ENCODE measurements around the gene SYCP3.
"Not testable (repeated sequence)": the region's sequence is repeated elsewhere in the genome, so short reads cannot be mapped to it uniquely, and the experiment has no call there.

SYCP3 gene

GRCh38 chr12:101740980-101741379 lies 1.7 kb upstream of the SYCP3 start:
- Histone ChIP-seq H3K4me3 (ENCODE audit: insufficient read depth in 1 of 2, low read depth in 1 of 2, low read length in 2 of 2) (no peak overlapping the region), H3K4me1 (ENCODE audit: control insufficient read depth, insufficient read depth, low read depth, low read length) (peaks cover 5% of the 10 kb centered on the region), H3K36me3 (ENCODE audit: control insufficient read depth in 1 of 2, insufficient read depth in 2 of 2, low read depth in 1 of 2, low read length in 2 of 2) (peaks cover 19 to 70% of the 10 kb centered on the region in 2 experiments), H4K91ac (ENCODE audit: low read length) (no peak overlapping the region), H2BK12ac (ENCODE audit: low read length in 2 of 2) (no peak overlapping the region), H3K27me3 (ENCODE audit: control insufficient read depth in 1 of 2, insufficient read depth in 1 of 2, low read length in 2 of 2) (no peaks in the 10 kb centered on the region), H3K9ac (ENCODE audit: low read length) (no peak overlapping the region), H3K14ac (ENCODE audit: low read length in 2 of 2) (no peak overlapping the region), H2BK15ac (ENCODE audit: low read depth, poor library complexity, severe bottlenecking) (no peak overlapping the region), H3K4ac (ENCODE audit: low read depth in 1 of 2, low read length in 2 of 2) (no peak overlapping the region), H2BK120ac (ENCODE audit: low read depth, low read length) (no peak overlapping the region), H2BK5ac (ENCODE audit: low read depth, low read length, poor library complexity, severe bottlenecking) (no peak overlapping the region), H4K8ac (ENCODE audit: low read length) (no peak overlapping the region), H3K18ac (ENCODE audit: low read depth in 1 of 2, low read length in 2 of 2) (no peak overlapping the region), H3K4me2 (ENCODE audit: low read length, poor library complexity, severe bottlenecking) (no peak overlapping the region), H3K9me3 (ENCODE audit: control insufficient read depth, low read length) (no peaks in the 10 kb centered on the region), H3K79me1 (replicated peaks; ENCODE audit: low read length, poor library complexity, severe bottlenecking) (no peaks in the 10 kb centered on the region), H3K27ac (ENCODE audit: low read length, poor library complexity, severe bottlenecking) (no peak overlapping the region), H3K23ac (ENCODE audit: low read length in 2 of 2) (no peak overlapping the region), H2AK5ac (ENCODE audit: low read length, severe bottlenecking) (no peak overlapping the region), H2AFZ (ENCODE audit: low read depth, low read length) (no peak overlapping the region)
- DNase-seq = no peak
- WGBS = 75% methylated on average over 5 of the region's 5 CpGs

DNA sequence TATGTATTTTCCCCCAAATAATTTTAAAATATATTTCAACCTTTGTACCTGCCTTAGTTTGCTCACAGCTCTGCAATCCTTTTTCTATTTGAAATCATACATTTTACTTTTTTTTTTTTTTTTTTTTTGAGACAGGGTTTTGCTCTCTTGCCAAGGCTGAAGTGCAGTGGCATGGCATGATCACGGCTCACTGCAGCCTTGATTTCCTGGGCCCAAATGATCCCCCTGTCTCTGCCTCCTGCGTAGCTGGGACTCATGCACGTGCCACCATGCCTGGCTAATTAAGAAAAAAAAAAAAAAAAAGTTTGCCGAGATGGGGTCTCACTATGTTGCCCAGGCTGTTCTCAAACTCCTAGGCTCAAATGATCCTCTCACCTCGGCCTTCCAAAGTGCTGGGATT lies 1.3 kb upstream of the SYCP3 start:
- Histone ChIP-seq H3K36me3 (ENCODE audit: control insufficient read depth in 1 of 2, insufficient read depth in 2 of 2, low read depth in 1 of 2, low read length in 2 of 2) (peaks cover 19 to 66% of the 10 kb centered on the region in 2 experiments), H3K14ac (ENCODE audit: low read length in 2 of 2) (no peak overlapping the region), H3K18ac (ENCODE audit: low read depth in 1 of 2, low read length in 2 of 2) (no peak overlapping the region), H4K8ac (ENCODE audit: low read length) (no peak overlapping the region), H3K4me2 (ENCODE audit: low read length, poor library complexity, severe bottlenecking) (no peak overlapping the region), H3K4ac (ENCODE audit: low read depth in 1 of 2, low read length in 2 of 2) (no peak overlapping the region), H3K9me3 (ENCODE audit: control insufficient read depth, low read length) (no peaks in the 10 kb centered on the region), H3K79me1 (replicated peaks; ENCODE audit: low read length, poor library complexity, severe bottlenecking) (no peaks in the 10 kb centered on the region), H2AFZ (ENCODE audit: low read depth, low read length) (no peak overlapping the region), H3K9ac (ENCODE audit: low read length) (no peak overlapping the region), H3K4me1 (ENCODE audit: control insufficient read depth, insufficient read depth, low read depth, low read length) (peaks cover 5% of the 10 kb centered on the region), H2AK5ac (ENCODE audit: low read length, severe bottlenecking) (no peak overlapping the region), H3K27me3 (ENCODE audit: control insufficient read depth in 1 of 2, insufficient read depth in 1 of 2, low read length in 2 of 2) (no peaks in the 10 kb centered on the region), H4K91ac (ENCODE audit: low read length) (no peak overlapping the region), H2BK12ac (ENCODE audit: low read length in 2 of 2) (no peak overlapping the region), H3K4me3 (ENCODE audit: insufficient read depth in 1 of 2, low read depth in 1 of 2, low read length in 2 of 2) (no peak overlapping the region), H2BK5ac (ENCODE audit: low read depth, low read length, poor library complexity, severe bottlenecking) (no peak overlapping the region), H3K27ac (ENCODE audit: low read length, poor library complexity, severe bottlenecking) (no peak overlapping the region), H2BK120ac (ENCODE audit: low read depth, low read length) (no peak overlapping the region), H3K23ac (ENCODE audit: low read length in 2 of 2) (no peak overlapping the region), H2BK15ac (ENCODE audit: low read depth, poor library complexity, severe bottlenecking) (no peak overlapping the region)
- no peak for DNase-seq
- 94% methylated on average over 5 of the region's 5 CpGs for WGBS

GRCh38 chr12:101737476-101737875 lies 1.8 kb downstream of the SYCP3 start:
- Histone ChIP-seq H3K9me3 (ENCODE audit: control insufficient read depth, low read length) (no peaks in the 10 kb centered on the region), H2BK5ac (ENCODE audit: low read depth, low read length, poor library complexity, severe bottlenecking) (no peak overlapping the region), H3K14ac (ENCODE audit: low read length in 2 of 2) (no peak overlapping the region), H3K23ac (ENCODE audit: low read length in 2 of 2) (no peak overlapping the region), H2AFZ (ENCODE audit: low read depth, low read length) (no peak overlapping the region), H4K8ac (ENCODE audit: low read length) (no peak overlapping the region), H3K27ac (ENCODE audit: low read length, poor library complexity, severe bottlenecking) (no peak overlapping the region), H3K18ac (ENCODE audit: low read depth in 1 of 2, low read length in 2 of 2) (no peak overlapping the region), H3K9ac (ENCODE audit: low read length) (no peak overlapping the region), H4K91ac (ENCODE audit: low read length) (no peak overlapping the region), H3K27me3 (ENCODE audit: control insufficient read depth in 1 of 2, insufficient read depth in 1 of 2, low read length in 2 of 2) (no peaks in the 10 kb centered on the region), H3K36me3 (ENCODE audit: control insufficient read depth in 1 of 2, insufficient read depth in 2 of 2, low read depth in 1 of 2, low read length in 2 of 2) (peaks cover 14 to 49% of the 10 kb centered on the region in 2 experiments), H2BK120ac (ENCODE audit: low read depth, low read length) (no peak overlapping the region), H3K4me2 (ENCODE audit: low read length, poor library complexity, severe bottlenecking) (no peak overlapping the region), H3K4ac (ENCODE audit: low read depth in 1 of 2, low read length in 2 of 2) (no peak overlapping the region), H3K4me1 (ENCODE audit: control insufficient read depth, insufficient read depth, low read depth, low read length) (peaks cover 1% of the 10 kb centered on the region), H3K4me3 (ENCODE audit: insufficient read depth in 1 of 2, low read depth in 1 of 2, low read length in 2 of 2) (no peak overlapping the region), H2AK5ac (ENCODE audit: low read length, severe bottlenecking) (no peak overlapping the region), H2BK12ac (ENCODE audit: low read length in 2 of 2) (no peak overlapping the region), H3K79me1 (replicated peaks; ENCODE audit: low read length, poor library complexity, severe bottlenecking) (no peaks in the 10 kb centered on the region), H2BK15ac (ENCODE audit: low read depth, poor library complexity, severe bottlenecking) (no peak overlapping the region)
- 98% methylated on average over 6 of the region's 6 CpGs for WGBS
- no peak for DNase-seq

GRCh38 chr12:101734482-101734881 lies 4.8 kb downstream of the SYCP3 start:
- H3K23ac ChIP-seq (ENCODE audit: low read length in 2 of 2); H2AK5ac ChIP-seq (ENCODE audit: low read length, severe bottlenecking); H2BK15ac ChIP-seq (ENCODE audit: low read depth, poor library complexity, severe bottlenecking); H4K91ac ChIP-seq (ENCODE audit: low read length); H4K8ac ChIP-seq (ENCODE audit: low read length); H3K27me3 ChIP-seq (ENCODE audit: control insufficient read depth in 1 of 2, insufficient read depth in 1 of 2, low read length in 2 of 2); H2BK5ac ChIP-seq (ENCODE audit: low read depth, low read length, poor library complexity, severe bottlenecking); H3K4me3 ChIP-seq (ENCODE audit: insufficient read depth in 1 of 2, low read depth in 1 of 2, low read length in 2 of 2); H2BK12ac ChIP-seq (ENCODE audit: low read length in 2 of 2); H3K14ac ChIP-seq (ENCODE audit: low read length in 2 of 2); H3K18ac ChIP-seq (ENCODE audit: low read depth in 1 of 2, low read length in 2 of 2); H3K4me1 ChIP-seq (ENCODE audit: control insufficient read depth, insufficient read depth, low read depth, low read length); H2BK120ac ChIP-seq (ENCODE audit: low read depth, low read length); H3K9ac ChIP-seq (ENCODE audit: low read length); H3K4me2 ChIP-seq (ENCODE audit: low read length, poor library complexity, severe bottlenecking); H3K79me1 ChIP-seq (replicated peaks; ENCODE audit: low read length, poor library complexity, severe bottlenecking); DNase-seq; H3K4ac ChIP-seq (ENCODE audit: low read depth in 1 of 2, low read length in 2 of 2); H2AFZ ChIP-seq (ENCODE audit: low read depth, low read length); H3K27ac ChIP-seq (ENCODE audit: low read length, poor library complexity, severe bottlenecking); H3K9me3 ChIP-seq (ENCODE audit: control insufficient read depth, low read length): not testable (repeated sequence)
- WGBS = 96% methylated on average over 3 of the region's 5 CpGs
- H3K36me3 ChIP-seq (ENCODE audit: control insufficient read depth in 1 of 2, insufficient read depth in 2 of 2, low read depth in 1 of 2, low read length in 2 of 2) = peaks cover 11 to 52% of the 10 kb centered on the region in 2 experiments
